GM19324 (cell line): ENCODE measurements around the gene TUBB4B.

Experiments
- ATAC-seq: cut with Tn5 transposase; IDR thresholded peaks from one replicate; pipeline ENCODE4 v1.9.1; 2021; ENCODE audit warnings: mild to moderate bottlenecking, moderate library complexity; ENCODE audit not compliant: unreplicated experiment, low FRiP score

Gene TUBB4B

DNA sequence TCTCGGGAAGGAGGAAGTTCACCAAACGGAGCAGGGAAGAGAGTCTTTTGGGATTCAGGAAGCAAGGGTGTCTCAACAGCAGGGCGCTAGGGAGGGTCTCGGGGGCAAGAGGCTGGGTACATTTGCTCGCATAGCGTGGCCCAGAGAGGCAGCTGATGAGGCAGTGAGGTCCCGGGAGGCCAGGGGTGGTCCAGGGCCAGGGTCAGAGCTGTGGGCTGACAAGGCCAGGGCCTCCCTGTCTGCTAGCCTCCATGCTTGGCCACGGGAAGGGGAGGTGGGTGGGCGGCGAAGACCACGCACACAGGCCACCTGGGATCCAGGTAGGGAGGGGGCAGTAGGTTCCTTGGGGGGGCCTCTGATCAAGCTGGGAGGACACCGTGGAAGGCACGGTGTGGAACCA is 29.6 kb upstream of the TUBB4B start:
- no peak for ATAC-seq

GRCh38 chr9:137212520-137212919 is 28.6 kb upstream of the TUBB4B start:
- no peak for ATAC-seq

GRCh38 chr9:137213160-137214060 is 27.7 kb upstream of the TUBB4B start:
- ATAC-seq, result no peak

DNA sequence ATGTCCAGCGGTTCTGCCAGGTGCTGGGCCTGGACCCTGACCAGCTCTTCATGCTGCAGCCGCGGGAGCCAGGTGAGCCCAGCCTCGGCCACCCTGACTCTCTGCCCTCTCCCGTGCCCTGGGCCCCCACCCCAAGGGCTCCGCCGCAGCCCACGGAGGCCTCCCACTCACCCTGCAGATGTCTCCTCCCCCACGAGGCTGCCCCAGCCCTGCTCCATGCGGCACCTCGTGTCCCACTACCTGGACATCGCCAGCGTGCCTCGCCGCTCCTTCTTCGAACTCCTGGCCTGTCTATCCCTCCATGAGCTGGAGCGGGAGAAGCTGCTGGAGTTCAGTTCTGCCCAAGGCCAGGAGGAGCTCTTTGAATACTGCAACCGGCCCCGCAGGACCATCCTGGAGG is 26.5 kb upstream of the TUBB4B start:
- no peak for ATAC-seq

- no peak for ATAC-seq
Observed at GRCh38 chr9:137215196-137215986, 25.7 kb upstream of the TUBB4B start.

- ATAC-seq, result no peak
Observed at GRCh38 chr9:137216188-137216965, 24.7 kb upstream of the TUBB4B start.

- ATAC-seq, result no peak
Observed at GRCh38 chr9:137217276-137218211, 23.5 kb upstream of the TUBB4B start.

GRCh38 chr9:137218212-137218753 is 22.8 kb upstream of the TUBB4B start:
- no peak for ATAC-seq

DNA sequence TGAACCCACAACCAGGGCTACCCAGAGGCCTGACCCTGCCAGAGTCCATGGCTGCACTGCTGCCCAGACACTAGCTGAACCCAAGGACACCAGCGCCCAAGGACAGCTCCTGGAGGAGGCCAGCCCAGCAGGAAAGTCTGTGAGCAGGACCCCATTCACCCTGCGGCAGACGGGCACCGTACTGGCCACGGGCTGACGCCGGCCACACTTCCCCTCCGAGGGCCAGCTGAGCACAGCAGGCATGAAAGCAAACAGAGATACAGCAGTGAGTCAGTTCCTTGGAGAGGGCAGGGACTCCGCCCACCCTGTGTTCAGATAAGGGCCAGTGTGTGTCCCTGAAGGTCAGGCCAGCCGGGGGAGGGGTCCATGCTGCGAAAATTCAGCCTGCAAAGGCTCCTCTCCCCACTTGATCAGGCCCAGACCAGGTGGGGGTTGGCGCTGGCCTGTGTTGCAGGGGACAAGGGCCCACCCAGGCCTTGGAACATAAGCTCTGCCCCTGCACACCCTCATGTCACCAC is 22.3 kb upstream of the TUBB4B start:
- no peak for ATAC-seq

DNA sequence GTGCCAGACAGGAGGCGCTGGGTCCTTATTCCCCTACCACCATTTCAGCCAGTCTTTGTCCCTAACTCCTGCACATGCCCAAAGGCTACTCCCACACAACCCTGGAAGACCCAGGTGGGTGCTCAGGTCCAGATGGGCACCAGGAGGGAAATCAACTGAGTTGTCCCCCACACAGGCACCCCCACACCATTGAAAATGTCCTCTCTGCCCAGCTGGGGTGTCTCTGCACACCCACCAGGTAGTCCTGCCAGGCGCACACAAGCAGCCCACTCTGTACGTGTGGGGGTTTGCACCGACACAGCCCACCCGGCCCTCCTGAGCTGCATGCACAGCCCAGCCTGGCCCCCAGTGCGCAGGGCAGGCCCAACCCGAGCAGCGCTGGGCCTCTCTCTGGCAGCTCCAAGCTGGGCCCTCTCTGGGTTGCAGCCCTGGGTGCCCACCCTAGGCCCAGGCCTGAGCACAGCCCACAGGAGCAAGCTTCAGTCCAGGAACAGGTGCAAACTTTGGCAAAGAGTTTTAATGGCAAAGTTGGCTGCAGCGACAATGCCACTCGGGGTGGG is 21.2 kb upstream of the TUBB4B start:
- ATAC-seq, result no peak

- no peak for ATAC-seq
Observed at GRCh38 chr9:137220317-137221094, 20.6 kb upstream of the TUBB4B start.

DNA sequence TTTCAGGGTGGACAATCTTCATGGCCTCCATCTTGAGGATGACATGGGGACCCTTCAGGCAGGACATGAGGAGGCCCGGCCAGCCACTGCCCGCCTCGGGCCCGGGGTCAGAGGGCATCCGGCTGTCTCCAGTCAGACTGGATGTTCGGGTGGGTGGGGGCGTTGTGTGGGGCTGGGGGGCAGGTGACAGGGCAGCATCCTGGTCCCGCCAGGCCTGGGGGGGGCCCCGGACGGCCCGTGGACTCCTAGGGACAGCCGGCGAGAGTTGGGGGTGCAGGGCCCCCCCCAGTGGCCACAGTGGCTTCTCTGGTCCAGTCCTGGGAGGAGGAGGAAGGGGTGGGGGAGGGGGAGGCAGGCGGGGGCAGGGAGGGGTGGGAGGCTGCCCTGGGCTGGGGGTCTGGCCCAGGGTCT is 20.0 kb upstream of the TUBB4B start:
- no peak for ATAC-seq

GRCh38 chr9:137221506-137222111 is 19.5 kb upstream of the TUBB4B start:
- ATAC-seq, result no peak

DNA sequence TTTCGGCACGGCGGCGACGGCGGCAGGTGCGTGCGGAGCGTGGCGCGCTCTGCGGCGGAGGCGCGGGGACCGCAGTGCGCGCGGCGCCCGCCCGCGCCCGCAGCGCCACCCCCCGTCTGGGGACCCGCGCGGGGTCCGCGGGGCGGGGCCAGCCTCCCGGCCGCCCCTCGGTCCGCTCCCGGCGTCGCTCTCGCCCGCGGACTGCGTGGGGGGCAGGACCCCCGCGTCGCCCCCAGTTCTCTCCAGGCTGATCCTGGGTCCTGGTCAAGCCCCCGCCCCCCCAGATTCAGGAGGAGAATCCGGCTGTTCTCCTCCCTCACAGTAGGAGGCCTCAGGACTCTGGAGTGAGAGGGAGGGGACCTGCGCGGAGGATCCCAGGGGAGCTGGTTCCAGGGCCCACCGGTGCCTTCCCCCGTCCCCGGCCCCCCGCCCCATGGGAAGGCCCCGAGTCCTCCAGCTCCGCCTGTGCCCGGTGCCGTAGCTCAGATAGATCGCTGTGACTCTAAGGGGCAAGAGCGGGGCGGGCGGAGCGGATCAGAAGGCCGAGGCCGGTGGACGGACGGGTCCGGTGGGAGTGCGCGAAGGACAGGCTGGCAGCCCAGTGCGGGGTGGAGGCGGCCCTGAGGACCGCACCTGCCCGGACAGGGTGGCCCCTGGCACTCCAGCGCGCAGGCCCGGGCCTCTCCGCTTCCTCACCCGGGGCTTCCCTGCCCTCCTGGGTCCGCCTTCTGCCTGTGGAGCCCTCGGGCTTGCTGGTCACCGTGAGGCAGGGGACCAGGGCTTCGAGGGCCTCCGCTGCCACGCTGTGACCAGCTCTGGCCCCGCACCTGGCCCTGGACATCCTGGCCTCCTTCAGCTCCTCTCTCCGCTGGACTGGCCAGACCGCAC is 18.7 kb upstream of the TUBB4B start, which contains the start of gene RNF208:
TSS of gene RNF208 (minus strand) at position 51 of the 888 bp plus-strand sequence. CDS start 1,028 bp downstream, outside the sequence.
- ATAC-seq, result no peak

GRCh38 chr9:137223078-137223970 is 17.8 kb upstream of the TUBB4B start:
- ATAC-seq, result peak; percentile 78
